Activated T-cell treated with anti-CD3 and anti-CD28 coated beads for 24 hours (primary cell): ENCODE data around the gene PAN2.
"Not testable (repeated sequence)": the region's sequence is repeated elsewhere in the genome, so short reads cannot be mapped to it uniquely, and the experiment has no call there.

Experiments
- DNase-seq: peaks from one replicate; pipeline ENCODE4 v3.0.0-alpha.2; 2020; ENCODE audit warnings: low read depth

Gene PAN2

DNA sequence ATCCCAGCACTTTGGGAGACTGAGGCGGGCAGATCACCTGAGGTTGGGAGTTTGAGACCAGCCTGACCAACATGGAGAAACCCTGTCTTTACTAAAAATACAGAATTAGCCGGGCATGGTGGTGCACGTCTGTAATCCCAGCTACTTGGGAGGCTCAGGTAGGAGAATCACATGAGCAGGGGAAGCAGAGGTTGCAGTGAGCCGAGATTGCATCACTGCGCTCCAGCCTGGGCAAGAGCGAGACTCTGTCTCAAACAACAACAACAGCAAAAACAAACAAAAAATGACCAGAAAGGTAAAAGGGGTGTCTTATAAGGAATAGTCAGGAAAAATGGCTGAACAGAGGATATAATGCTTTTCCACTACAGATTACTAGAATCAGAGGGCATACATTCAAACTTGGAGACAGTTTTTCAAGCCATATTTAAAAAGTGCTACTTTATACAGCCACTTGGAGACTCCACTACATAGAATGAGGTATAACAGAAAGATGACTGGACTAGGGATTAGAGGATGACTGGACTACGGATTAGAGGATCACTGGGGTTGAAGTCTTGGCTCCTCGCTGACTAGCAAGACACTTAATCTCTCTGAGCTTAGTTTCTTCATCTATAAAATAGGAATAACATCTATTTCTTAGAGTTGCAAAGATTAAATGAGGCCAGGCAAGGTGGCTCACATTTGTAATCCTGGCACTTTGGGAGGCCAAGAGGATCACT lies 28.8 kb downstream of the PAN2 start:
- no peak for DNase-seq

DNA sequence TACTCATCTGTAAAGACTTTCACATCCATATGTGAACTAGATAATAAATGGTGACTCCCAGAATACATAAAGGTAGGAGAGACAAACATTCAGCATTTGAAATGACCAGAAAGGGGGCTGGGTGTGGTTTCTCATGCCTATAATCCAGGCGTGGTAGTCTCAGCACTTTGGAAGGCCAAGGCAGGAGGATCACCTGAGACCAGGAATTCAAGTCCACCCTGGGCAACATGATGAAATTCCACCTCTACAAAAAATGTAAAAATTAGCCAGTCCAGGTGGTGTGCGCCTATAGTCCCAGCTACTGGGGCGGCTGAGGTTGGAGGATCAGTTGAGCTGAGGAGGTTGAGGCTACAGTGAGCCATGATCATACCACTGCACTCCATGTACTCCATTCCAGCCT lies 29.5 kb downstream of the PAN2 start:
- DNase-seq = no peak

DNA sequence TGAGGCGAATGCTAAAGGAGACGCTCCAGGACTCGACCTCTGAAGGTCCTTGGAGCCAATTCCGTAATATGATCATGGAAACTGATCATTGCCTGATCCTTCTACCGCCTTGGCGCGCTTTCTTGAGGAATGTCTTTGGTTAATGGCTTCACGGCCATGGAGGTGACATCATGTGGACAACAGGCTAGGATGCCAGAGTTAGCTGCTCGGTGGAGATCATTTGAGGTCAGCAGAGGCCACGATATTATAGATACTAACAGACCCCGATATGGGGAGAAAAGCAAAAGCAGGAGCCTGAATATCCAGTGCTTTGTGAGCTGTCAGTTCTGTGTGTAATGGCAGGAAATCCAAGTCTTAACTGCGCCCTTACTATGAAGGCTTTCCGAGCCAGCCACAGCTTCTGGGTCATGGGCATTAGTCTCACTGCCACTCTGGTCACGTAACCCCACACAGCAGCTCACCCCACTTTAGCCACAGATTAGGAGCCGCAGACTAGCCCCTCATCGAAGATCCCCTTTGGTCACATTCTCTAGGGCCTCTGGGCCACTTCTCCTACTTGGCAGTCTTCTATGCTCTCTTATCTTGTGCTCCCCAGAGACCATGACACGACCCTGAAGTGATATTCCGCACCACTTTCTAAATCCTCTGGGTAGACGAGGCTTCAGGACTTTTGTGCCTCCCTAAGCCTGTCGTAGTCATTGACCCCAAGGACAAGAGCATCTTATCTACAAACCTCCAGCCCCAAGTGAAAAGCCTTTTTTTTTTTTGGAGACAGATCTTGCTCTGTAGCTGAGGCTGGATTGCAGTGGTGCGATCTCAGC lies 32.9 kb downstream of the PAN2 start:
- DNase-seq = no peak

DNA sequence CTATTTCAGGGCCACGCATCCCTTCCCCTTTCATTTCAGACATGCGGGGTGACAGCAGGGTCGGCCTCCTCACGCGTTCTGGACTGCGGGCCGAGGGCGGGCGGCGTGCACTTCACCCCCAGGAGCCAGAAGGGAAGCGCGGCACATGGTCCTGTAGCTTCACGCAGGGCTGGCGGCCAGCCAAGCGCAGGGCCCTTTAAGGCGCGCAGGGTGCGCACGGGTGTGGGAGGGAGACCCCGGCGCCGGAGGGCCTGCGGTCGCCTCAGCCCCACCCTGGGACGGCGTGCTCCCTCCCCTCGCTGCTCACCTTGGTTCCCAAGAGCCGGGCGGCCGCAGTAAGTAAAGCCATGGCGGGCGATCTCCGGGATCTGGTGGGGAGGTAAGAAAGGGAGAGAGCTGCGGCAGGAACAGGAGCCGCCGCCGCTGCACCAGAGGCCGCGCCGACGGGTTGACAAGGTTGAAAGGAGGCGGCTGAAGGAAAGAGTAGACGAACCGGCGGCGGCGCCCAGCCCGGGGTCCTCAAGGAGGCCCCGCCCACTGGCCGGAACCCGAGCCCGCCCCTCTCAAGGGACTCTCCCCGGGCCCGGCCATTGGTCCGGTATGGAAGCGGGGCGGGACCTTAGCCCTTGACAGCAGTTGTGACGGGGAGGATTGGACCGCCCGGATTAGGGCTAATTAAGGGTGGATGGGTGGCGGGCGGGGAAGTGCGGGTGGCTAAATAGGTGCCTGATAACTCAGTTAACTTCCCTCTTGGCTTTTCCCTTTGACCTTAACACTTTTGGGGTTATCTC lies 33.8 kb downstream of the PAN2 start, which contains the start of gene CS:
Gene CS, minus strand, starts transcription at position 478 of the 791 bp plus-strand sequence. Its CDS starts 129 bp downstream, at position 349.
- DNase-seq = peak; percentile 98

DNA sequence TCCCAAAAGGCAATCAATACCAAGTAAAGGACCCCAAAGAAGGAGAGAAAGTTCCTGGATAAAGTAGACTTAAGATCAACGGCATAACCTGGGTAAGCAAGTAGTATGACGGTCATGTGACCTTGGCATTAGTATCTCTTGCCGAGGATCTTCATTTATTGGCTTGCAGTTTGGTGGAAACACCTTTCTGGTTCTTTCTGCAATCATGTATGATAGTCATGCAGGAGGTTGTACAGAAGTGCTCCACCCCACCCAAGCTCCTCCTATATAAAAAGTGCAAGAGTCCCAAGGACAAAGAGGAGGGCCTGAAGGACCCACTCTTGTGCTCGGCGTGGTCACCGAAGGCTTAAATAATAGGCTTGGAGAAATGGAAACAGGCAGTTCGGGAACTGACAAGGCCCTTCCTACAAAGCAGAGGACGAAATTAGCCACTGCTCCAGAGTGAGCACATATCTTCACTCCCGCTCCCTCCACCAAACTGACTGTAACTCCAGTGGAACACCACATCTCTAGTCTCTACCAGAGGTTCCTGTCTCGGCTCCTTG lies 34.4 kb downstream of the PAN2 start:
- peak; percentile 25 for DNase-seq

DNA sequence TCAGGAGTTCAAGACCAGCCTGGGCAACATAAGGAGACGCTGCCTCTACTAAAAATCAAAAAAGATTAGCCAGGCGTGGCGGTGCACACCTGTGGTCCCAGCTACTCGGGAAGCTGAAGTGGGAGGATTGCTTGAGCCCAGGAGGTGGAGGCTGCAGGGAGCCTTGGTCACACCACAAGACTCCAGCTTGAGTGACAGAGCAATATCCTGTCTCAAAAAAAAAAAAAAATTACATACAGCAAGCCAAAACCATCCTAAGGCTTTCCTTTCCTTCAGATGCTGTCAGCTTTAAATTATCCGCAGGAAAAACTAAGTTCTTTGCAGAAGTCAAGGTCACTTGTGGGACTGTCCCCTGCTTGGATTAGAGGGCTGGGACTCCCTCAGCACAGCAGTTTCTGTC lies 35.0 kb downstream of the PAN2 start:
- DNase-seq = no peak

DNA sequence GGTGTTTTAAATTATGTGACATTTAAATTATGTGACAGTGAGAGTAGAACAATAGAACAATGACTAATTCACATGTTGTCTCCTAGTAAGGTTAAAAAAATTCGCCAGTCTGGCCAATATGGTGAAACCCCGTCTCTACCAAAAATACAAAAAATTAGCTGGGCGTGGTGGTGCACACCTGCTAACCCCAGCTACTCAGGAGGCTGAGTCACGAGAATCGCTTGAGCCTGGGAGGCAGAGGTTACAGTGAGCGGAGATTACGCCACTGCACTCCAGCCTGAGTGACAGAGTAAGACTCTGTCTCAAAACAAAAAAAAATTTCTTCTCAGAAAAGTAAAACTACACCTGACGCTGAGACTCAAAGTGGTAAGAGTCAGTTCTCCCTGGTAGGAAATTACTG lies 36.4 kb downstream of the PAN2 start:
- no peak for DNase-seq

DNA sequence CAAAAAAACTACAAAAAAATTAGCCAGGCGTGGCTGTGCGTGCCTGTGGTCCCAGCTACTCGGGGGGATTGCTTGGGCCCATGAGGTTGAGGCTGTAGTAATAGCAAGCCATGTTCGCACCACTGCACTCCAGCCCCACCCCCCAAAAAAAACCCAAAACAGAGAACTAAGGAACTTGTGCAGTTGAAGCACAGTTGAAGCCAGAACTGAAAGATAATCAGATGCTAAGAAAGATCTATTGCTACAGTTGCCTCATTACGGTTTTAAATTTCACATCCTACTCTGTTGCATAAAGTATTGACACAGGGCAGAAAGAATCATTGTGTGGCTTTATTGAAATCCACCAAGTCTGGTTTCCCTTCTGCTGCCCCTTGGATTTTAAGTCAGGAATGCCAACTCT lies 37.5 kb downstream of the PAN2 start:
- no peak for DNase-seq

DNA sequence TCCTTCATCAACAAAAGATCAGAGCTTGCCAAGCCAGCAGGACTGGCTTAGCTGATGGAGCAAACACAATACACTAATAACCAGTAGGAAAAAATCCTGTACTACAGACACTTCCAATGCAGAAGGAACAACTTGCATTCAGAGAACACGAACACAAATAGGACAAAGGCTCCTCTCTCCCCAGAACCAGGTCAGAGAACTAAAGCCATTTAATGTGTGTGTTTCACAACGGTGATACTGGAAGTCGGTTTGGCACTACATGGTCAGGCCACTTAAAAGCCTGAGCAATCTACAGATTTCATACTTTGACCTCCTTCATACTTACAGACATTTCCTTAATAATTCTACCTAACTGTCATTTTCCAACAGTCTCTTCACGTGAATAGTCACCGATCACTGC lies 40.0 kb downstream of the PAN2 start:
- DNase-seq = no peak

DNA sequence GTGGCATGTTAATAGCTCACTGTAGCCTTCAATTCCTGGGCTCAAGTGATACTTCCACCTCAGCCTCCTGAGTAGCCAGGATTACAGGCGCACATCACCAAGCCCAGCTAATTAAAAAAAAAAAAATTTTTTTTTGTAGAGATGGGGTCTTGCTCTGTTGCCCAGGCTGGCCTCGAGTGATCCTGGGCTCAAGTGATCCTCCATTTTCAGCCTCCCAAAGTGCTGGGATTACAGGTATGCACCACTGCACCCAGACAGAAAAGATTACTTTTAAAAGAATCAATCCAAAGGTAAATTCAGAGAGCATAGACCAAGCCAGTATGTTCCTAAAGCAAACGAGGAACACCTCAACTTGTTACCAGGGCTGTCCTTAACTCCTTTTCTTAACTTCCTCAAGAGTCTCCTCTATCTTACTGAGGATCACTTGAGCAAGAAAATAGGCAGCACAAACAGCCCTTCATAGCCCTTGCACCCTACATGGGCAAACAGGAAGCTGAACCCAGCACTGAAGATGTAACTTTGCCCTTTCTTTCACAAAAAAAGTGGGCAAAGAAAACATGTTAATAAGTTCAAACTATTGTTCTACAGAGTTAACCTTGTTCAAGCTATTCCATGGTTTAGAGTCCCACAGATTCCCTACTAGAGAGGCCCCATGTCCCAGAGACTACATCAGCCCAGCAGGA lies 45.0 kb downstream of the PAN2 start:
- no peak for DNase-seq

DNA sequence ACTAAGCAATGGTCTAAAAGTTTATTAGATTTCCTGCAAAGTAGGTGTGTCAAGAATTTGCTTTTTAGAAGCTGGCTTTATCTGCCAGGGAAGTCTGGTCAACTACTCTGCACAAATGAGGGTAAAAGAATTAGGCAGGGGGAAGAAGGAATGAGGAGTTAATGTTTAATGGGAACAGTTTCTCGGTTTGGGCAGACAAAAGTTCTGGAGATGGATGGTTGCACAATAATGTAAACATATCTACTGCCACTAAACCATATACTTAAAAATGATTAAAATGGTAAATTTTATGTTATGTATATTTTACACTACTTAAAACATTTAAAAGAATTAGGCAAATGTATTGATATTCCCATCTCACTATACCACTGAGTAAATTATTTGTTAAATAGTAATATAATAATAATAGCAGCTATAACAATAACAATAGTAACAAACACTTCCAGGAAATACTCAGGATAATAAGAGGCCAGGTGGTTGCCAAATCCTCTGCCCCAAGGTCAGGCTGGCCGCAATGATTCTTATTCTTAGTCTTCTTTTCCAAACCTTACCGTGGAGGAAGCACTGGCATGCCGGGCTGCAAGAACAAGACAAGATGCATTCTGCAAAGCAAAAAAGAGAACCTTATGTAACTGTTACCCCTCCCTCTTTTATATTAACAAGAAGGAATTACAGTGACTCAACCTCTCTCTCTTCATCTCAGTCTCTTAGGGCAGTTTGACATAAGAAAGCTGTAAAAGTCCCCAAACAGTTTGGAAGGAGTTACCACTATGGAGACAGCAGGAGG lies 47.6 kb downstream of the PAN2 start:
- no peak for DNase-seq

DNA sequence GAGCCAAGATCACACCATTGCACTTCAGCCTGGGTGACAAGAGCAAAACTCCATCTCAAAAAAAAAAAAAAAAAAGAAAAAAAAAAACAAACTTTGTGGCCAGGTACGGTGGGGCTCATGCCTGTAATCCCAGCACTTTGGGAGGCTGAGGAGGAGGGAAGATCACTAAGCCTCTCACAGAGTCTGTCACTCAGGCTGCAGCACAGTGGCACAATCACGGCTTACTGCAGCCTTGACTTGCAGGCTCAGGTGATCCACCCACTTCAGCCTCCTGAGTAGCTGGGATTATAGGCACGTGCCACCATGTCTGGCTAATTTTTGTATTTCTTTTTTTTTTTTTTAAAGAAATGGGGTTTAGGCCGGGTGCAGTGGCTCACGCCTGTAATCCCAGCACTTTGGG lies 49.5 kb downstream of the PAN2 start:
- DNase-seq = not testable (repeated sequence)

DNA sequence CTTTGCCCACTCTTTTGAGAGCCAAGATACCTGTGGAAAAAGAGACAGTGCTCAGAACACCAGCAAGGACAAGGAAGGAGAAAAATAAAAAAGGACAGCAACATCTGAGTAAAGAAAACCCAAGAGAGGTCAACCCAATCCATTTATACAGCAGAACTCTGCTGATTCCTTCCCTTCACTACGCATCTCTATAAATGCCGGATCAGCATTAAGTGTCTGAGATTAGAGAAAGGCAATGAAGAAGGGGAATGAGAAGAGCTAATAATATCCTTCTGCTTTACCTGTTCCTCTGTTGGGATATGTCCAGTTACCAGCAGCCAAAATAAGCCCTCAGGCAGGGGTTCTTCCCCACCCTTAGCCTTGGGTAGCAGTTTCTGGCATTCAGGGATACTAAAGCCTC lies 51.2 kb downstream of the PAN2 start:
- DNase-seq = no peak

DNA sequence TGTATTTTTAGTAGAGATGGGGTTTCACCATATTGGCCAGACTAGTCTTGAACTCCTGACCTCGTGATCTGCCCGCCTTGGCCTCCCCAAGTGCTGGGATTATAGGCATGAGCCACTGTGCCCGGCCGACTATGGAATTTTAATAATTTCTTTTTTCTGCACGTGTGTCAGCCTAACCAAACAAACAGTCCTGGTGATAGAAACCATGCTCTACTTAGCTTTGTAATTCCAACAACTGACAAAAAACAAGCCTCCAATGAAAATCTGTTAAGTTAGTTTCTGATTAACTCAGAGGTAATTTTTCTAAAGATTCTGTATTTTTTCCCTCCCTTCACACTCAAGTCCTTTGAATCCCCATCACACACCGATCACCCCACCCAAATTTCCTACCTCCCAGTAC lies 51.8 kb downstream of the PAN2 start:
- no peak for DNase-seq

DNA sequence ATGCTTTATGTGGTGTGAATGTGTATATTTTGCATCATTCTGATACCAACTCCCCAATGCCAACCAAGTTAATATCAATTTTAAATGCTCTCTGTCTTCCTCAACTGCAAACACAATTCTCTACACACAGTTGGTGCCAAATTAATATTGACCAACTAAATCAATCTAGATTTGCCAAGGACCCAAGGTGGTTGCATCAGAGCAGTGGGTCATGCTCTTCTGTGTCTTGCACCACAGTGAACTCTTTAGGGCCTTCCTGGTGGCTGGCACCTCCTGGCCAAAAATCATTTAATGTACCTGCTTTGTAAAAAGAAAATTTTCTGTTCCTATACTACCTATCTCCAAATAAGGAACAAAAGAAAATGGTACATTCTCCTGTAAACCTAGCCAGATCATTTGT lies 53.0 kb downstream of the PAN2 start:
- no peak for DNase-seq

DNA sequence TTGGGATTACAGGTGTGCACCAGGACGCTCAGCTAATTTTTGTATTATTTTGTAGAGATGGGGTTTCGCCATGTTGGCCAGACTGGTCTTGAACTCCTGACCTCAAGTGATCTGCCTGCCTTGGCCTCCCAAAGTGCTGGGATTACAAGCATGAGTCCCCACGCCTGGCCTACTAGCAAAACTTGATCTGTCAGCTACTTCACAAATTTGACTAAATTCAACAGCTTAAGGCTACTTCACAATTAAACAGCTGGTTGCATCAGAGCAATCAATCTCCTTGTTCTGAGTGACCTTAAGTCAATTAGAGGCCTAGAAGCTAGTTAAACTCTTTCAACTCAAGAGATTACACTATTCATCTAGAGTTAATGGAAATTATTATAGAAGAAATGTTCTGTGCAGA lies 54.9 kb downstream of the PAN2 start:
- no peak for DNase-seq

DNA sequence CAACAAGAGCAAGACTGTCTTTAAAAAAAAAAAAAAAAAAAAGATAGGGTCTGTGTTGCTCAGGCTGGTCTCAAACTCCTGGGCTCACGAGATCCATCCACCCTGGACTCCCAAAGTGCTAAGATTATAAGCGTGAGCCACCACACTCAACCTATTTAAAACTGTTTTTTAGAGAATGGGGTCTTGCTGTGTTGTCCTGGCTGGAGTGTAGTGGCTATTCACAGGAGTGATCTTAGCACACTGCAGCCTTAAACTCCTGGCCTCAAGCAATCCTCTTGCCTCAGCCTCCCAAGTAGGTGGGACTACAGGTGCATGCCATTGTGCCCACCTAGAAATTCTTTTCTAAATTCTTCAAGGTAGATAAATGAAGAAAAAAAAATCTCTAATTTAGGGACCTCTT lies 59.5 kb downstream of the PAN2 start:
- DNase-seq = no peak

DNA sequence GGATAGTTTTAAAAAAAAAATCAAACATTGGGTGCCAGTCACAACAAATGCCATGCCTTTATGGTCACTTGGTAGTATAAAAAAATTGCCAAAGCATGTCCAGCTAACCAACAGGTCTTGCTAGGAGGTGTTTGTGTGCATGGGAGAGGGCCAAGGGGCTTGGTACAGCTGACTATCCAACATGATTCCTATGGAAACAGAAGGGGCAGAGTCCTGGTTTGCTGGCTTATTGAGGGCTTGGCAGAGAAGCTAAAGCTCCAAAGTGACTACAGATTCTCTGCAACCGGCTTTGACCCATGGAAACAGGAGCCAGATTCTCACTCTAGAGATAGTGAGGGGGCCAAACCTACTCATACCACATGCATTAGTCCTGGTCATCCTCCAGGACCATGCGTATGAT lies 61.3 kb downstream of the PAN2 start:
- DNase-seq = not testable (repeated sequence)

DNA sequence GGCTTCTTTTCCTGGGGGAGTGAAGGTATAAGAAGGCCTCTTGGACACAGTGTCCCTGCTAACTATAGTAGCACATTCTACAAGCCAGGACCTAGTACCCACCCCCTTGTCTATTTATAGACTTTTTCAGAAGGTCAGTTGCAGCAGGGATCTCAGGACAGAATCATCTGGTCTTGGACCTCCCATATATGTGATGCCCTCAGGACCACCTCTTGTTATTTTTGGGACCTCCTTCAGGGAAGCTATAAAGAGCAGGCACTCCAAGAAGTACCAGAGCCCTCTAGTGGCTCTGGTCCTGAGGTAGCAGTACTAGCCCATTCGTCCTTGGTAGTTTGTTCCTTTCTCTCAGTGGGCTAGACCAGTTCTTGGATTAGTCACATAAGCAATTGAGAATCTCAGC lies 62.8 kb downstream of the PAN2 start:
- DNase-seq = no peak

DNA sequence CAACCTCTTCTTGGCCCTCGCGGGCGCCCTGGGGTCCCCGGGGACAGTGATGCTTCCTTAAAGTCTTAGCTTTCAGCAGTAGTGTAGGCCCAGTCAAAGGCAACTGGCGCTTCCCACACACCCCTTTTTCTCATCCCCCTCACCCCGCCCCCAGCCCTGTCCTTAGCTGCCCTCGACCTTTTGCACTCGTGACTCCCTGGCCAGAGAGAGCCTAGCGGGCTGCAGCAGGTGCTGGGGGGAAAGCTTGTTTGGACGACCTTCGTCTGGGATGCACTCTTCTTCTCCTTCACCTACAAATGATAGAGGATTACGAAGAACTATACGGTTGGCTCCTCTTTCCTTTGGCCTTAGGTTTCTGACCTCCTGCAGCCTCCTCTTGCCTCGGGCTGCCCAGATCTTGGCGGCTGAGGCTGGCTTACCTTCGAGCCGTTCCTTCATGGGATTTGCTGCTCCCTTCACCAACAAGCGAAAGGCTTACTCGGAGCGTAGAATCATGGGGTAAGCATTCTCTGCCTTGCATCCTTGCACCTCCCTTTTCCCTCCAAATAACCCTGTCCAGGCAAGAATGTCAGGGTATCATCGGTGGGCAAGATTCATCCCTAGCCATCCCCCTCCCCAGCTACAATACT lies 66.2 kb downstream of the PAN2 start:
- DNase-seq = no peak
